Astrocyte of the cerebellum (primary cell): ENCODE measurements around the gene COX8C.

ENCODE experiments used
- DNase-seq: peaks from one replicate; pipeline ENCODE4 v3.0.0-alpha.2; 2011; ENCODE audit warnings: low read depth
- H3K4me3 ChIP-seq: 2 replicates; pipeline ENCODE4 v1.5.1; 2011; ENCODE audit warnings: mild to moderate bottlenecking, low read depth, low read length, moderate library complexity
- in situ Hi-C: cut with HindIII; loops from 2 replicates; pipeline ENCODE4 v1.10.0; 2017; ENCODE audit warnings: low sequenced_read_pairs
- TF ChIP-seq, protein P1 (sequence below): IDR thresholded peaks from 2 replicates; pipeline ENCODE4 v1.5.1; 2012; ENCODE audit warnings: low read length, low read depth, moderate library complexity, mild to moderate bottlenecking; ENCODE audit errors: missing control alignments

Gene COX8C

DNA sequence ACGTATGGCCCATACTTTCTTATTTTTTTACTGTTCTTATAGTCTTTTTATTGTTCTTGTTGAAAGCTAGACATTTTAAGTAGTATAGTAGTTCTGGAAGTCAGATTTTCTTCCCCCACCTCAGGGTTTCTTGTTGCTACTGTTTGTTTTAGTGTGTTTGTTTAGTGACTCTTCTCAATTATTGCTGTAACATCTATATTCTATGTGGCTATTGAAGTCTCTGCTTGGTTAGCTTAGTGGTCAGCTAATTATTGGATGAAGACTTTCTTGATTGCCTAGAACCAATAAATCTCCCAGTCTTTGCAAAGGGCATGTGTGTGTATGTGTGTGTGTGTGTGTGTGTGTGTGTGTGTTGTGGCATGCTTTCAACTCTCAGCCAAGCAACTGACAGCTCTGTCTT, 49.5 kb downstream of the COX8C start:
- TF ChIP-seq, protein P1, sequence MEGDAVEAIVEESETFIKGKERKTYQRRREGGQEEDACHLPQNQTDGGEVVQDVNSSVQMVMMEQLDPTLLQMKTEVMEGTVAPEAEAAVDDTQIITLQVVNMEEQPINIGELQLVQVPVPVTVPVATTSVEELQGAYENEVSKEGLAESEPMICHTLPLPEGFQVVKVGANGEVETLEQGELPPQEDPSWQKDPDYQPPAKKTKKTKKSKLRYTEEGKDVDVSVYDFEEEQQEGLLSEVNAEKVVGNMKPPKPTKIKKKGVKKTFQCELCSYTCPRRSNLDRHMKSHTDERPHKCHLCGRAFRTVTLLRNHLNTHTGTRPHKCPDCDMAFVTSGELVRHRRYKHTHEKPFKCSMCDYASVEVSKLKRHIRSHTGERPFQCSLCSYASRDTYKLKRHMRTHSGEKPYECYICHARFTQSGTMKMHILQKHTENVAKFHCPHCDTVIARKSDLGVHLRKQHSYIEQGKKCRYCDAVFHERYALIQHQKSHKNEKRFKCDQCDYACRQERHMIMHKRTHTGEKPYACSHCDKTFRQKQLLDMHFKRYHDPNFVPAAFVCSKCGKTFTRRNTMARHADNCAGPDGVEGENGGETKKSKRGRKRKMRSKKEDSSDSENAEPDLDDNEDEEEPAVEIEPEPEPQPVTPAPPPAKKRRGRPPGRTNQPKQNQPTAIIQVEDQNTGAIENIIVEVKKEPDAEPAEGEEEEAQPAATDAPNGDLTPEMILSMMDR: no peak
- H3K4me3 ChIP-seq: no peak overlapping the region
- in situ Hi-C loops: no loop called here
- no peak for DNase-seq
